Large intestine (tissue), 3 donors: ENCODE measurements around the gene FARS2. TPM values are rescaled to one million over a fixed set of nuclear protein-coding genes. Genes with fewer than 3 reads are reported as not detected.
"Not testable (repeated sequence)": the region's sequence is repeated elsewhere in the genome, so short reads cannot be mapped to it uniquely, and the experiment has no call there.

Experiments used
- DNase-seq, 2 donors: peaks; one replicate each; pipeline versions ENCODE4 v3.0.0 to v3.0.0-alpha.2; 2013
- H3K27ac ChIP-seq: one replicate; pipeline ENCODE4 v1.5.1; 2013; ENCODE audit warnings: low read length
- H3K27me3 ChIP-seq: 2 replicates; pipeline ENCODE4 v1.6.1; 2013; ENCODE audit warnings: low read length; ENCODE audit not compliant: control insufficient read depth, insufficient read depth
- H3K36me3 ChIP-seq: 2 replicates; pipeline ENCODE4 v1.6.1; 2013; ENCODE audit warnings: low read length; ENCODE audit not compliant: control insufficient read depth, insufficient read depth
- H3K4me1 ChIP-seq: one replicate; pipeline ENCODE4 v1.6.1; 2013; ENCODE audit warnings: low read length; ENCODE audit not compliant: control insufficient read depth, insufficient read depth
- H3K4me3 ChIP-seq: one replicate; pipeline ENCODE4 v1.5.1; 2013; ENCODE audit warnings: low read length
- H3K9me3 ChIP-seq: one replicate; pipeline ENCODE4 v1.6.1; 2013; ENCODE audit warnings: mild to moderate bottlenecking, low read depth, low read length, moderate library complexity; ENCODE audit not compliant: control insufficient read depth
- WGBS: methylation state at CpG from one replicate; pipeline ENCODE4 v1.1.5; 2013; ENCODE audit warnings: low lambda C conversion rate; ENCODE audit not compliant: insufficient coverage; 5-methylcytosine and 5-hydroxymethylcytosine counted together
- polyA plus RNA-seq: library from polyadenylated mRNA; unstranded; fragments of 120-200 nt; gene quantifications from one replicate; pipeline ENCODE4 v1.2.1, GENCODE V29; 2013

Gene FARS2
- polyA plus RNA-seq, 1 donor, result 14.3 TPM

DNA sequence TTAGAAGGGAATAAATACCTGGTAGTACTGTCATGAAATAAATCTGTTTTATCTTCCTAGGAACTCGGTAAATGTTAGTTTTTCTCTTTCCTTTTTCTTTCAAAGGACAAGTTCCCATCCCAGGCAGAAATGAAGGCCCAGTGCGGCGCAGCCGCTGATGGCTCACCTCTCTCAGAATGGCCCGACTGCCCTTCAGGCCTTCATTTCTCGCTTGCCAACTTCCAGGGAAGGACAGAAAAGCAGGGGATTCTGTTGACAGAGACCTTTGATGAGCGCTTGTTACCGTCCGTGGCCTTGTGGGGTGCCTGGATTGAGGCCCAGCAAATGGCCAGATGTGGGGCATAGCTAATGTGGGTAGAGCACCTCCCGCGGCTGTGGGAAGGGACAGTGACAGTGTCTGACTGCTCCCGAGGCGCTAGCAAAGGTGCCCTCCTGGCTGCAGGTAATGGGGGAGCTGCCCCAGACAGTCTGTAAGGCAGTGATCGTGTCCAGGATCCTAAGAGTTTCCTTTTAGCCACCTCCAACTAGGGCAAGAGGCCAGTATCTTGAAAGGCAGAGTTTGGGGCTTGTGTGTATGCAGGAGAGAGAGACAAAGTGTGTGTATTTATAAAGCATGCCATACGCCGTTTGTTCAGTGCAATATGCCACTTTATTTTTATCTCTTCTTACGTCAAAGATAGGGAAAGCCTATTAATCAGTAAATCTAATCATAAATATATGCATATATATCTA lies 391.3 kb downstream of the FARS2 start:
- H3K27ac ChIP-seq, result no peak overlapping the region
- DNase-seq, result no peak
- no peaks in the 10 kb centered on the region for H3K4me1 ChIP-seq
- no peak overlapping the region for H3K4me3 ChIP-seq
- 93% methylated on average over 7 of the region's 17 CpGs for WGBS
- H3K36me3 ChIP-seq, result peaks cover 2% of the 10 kb centered on the region
- no peaks in the 10 kb centered on the region for H3K27me3 ChIP-seq
- H3K9me3 ChIP-seq, result no peaks in the 10 kb centered on the region

DNA sequence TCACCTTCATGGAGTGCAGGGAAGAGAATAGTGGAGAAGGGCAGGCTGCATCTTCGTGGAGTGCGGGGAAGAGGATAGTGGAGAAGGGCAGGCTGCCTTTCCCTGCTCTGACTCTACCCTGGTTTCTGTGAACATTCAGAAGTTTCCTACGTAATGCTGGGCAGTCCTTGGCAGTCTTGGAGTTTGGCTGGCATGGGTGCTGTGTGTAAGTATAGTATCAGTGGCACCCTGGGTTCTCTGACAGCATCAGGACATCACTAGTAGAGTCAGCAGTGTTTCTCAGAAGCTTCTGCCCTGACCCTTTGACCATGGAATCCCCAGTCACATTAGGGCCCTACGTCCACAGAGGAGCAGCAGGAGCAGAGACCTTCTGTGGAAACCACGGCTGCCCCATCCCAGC lies 392.5 kb downstream of the FARS2 start:
- no CpG with 5 or more reads among the region's 5 CpGs for WGBS
- Histone ChIP-seq H3K27me3 (no peaks in the 10 kb centered on the region), H3K4me1 (no peaks in the 10 kb centered on the region), H3K27ac (no peak overlapping the region), H3K36me3 (peaks cover 2% of the 10 kb centered on the region), H3K9me3 (no peaks in the 10 kb centered on the region), H3K4me3 (no peak overlapping the region)
- DNase-seq, result no peak

DNA sequence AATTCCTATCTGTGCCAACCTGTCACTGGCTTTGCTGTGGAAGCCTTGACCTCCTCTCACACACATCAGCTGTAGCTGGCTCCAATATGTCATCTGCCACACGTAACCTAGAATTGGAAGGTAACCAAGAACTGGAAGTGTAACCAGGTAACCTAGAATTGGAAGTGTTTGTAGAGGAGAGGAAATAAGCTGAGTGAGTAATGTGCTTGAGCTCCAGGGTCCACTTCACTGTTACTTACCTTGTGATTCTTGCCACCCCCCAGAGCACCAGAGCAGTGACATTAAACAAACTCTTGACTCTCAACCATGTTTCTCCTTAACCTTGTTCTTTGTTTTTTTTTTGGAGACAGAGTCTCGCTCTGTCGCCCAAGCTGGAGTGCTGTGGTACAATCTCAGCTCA lies 394.9 kb downstream of the FARS2 start:
- WGBS, result no CpG with 5 or more reads among the region's 3 CpGs
- no peaks in the 10 kb centered on the region for H3K9me3 ChIP-seq
- H3K27ac ChIP-seq, result no peak overlapping the region
- H3K4me3 ChIP-seq, result no peak overlapping the region
- no peaks in the 10 kb centered on the region for H3K27me3 ChIP-seq
- DNase-seq, result no peak
- peaks cover 2% of the 10 kb centered on the region for H3K36me3 ChIP-seq
- no peaks in the 10 kb centered on the region for H3K4me1 ChIP-seq

DNA sequence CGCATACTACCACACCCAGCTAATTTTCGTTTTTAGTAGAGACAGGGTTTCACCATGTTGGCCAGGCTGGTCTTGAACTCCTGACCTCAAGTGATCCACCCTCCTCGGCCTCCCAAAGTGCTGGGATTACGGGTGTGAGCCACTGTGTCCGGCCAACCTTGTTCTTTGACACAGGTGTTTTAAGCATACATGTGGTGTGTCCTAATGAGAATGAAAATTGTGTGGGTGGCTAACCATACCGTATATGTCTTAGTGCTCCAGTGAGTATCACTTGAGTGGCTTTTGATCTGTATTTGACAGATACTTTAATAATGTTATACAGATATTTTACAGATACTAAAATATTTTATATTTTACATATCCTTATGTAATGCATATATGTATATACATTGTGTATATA lies 395.4 kb downstream of the FARS2 start:
- no CpG with 5 or more reads among the region's 6 CpGs for WGBS
- not testable (repeated sequence) for H3K4me3 ChIP-seq, H3K4me1 ChIP-seq, H3K9me3 ChIP-seq, H3K27me3 ChIP-seq, H3K36me3 ChIP-seq, H3K27ac ChIP-seq, DNase-seq

DNA sequence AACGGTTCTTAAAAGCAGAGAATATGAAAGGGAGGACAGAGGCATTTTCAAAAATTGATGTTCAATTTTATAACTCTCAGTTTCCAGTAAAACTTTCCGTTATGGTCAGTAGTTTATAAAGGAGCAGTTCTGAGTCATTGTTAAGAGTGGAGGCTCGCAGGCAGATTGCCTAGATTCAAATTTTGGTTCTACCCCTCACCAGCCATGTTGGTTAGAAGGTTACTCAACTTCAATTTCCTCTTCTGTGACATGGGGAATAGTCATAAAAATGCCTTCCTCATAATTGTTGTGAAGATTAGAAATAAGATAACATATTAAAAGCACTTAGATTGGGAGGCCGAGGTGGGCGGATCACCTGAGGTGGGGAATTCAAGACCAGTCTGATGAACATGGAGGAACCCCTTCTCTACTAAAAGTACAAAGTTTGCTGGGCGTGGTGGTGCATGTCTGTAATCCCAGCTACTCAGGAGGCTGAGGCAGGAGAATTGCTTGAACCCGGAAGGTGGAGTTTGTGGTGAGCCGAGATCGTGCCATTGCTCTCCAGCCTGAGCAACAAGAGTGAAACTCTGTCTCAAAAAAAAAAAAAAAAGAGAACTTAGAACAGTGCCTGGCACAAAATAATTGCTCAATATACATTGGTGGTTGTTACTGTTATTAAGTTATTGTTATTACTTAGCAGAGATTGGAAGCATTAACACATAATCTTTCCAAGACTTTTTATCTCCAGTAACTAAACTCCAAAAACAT lies 396.5 kb downstream of the FARS2 start:
- Histone ChIP-seq H3K4me1 (no peaks in the 10 kb centered on the region), H3K4me3 (no peak overlapping the region), H3K27ac (no peak overlapping the region), H3K27me3 (no peaks in the 10 kb centered on the region), H3K9me3 (no peaks in the 10 kb centered on the region), H3K36me3 (peaks cover 2% of the 10 kb centered on the region)
- no peak for DNase-seq
- 96% methylated on average over 3 of the region's 9 CpGs for WGBS

DNA sequence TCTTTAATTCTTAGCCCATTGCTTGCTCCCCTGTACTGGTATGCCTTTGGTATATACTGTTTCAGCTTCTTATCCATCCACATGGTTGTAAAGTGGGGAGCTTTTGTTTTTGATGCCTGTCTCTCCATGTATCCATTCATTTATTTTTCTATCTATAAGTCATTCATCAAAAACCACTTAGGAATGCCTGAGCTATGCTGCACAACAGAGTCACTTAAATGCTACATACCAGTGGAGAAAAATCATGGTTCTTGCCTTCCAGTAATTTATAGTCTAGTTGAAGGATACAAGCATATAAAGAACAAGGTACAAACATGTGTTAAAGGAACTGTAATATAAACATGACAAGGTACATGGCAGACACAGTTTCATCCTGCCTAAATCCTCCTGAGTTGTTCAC lies 398.2 kb downstream of the FARS2 start:
- H3K4me3 ChIP-seq, result no peak overlapping the region
- peaks cover 2% of the 10 kb centered on the region for H3K36me3 ChIP-seq
- DNase-seq, result no peak
- no peaks in the 10 kb centered on the region for H3K27me3 ChIP-seq
- H3K9me3 ChIP-seq, result no peaks in the 10 kb centered on the region
- H3K27ac ChIP-seq, result no peak overlapping the region
- H3K4me1 ChIP-seq, result no peaks in the 10 kb centered on the region

DNA sequence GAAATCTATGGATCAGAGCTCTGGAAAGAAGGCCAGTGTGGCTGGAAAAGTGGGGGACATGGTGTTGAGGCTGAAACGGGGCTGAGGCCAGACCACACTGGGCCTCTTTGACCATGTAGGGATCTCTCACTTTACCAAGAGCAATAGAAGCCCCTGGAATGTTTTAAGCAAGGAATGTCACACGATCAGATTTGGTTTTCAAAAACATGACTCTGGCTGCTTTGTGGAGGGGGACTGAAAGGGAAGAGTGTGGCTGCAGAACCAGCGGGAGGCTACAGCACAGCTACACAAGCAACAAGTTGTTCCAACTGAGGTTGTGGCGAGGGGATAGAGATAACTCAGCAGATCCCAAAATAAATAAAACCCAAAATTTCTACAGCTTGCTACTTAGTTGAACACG lies 399.5 kb downstream of the FARS2 start:
- Histone ChIP-seq H3K27me3 (no peaks in the 10 kb centered on the region), H3K4me1 (no peaks in the 10 kb centered on the region), H3K9me3 (no peaks in the 10 kb centered on the region), H3K4me3 (no peak overlapping the region), H3K27ac (no peak overlapping the region), H3K36me3 (peaks cover 2% of the 10 kb centered on the region)
- DNase-seq, result no peak
- WGBS, result 50% methylated on average over 1 of the region's 5 CpGs

DNA sequence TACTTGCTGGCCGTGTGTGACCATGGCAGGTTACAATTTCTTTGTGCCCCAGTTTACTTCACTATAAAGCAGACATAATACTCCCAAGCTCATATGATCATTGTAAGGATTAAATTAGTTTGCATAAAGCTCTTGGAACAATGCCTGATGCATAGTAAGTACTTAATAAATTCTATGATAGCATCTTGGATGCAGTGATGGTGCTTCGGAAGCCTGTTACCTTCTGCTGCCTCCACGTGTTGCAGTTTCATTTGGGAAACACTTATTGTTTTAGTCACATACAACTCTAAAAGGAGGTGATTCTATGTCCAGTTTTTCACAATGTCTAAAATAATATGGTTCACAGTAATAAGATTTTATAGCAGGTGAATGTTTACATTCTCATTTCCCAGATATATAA lies 401.5 kb downstream of the FARS2 start:
- WGBS, result 72% methylated on average over 2 of the region's 3 CpGs
- Histone ChIP-seq H3K27me3 (no peaks in the 10 kb centered on the region), H3K36me3 (no peaks in the 10 kb centered on the region), H3K27ac (no peak overlapping the region), H3K4me1 (no peaks in the 10 kb centered on the region), H3K9me3 (no peaks in the 10 kb centered on the region), H3K4me3 (no peak overlapping the region)
- no peak for DNase-seq

DNA sequence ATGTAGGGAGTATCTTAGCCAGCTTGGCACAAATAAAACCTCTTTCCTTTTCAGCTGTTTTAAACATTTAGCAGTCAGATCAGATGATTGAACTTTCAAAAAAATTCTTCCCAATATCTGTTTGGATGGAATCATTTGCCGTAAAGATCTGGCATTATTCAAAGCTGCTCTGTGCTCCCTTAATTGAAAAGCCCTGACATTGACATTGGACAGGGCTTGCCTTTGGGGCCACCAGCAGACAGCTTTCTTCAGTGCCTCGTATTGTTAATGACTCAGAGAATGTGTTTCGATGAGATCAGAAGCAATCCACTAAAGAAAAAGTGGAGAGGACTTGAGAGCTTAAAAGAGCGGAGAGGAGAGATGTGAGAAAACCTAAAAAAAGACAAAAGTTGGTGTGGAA lies 401.9 kb downstream of the FARS2 start:
- Histone ChIP-seq H3K36me3 (no peaks in the 10 kb centered on the region), H3K9me3 (no peaks in the 10 kb centered on the region), H3K27ac (no peak overlapping the region), H3K4me1 (no peaks in the 10 kb centered on the region), H3K27me3 (no peaks in the 10 kb centered on the region), H3K4me3 (no peak overlapping the region)
- 76% methylated on average over 4 of the region's 4 CpGs for whole genome bisulfite sequencing
- DNase-seq, result no peak

DNA sequence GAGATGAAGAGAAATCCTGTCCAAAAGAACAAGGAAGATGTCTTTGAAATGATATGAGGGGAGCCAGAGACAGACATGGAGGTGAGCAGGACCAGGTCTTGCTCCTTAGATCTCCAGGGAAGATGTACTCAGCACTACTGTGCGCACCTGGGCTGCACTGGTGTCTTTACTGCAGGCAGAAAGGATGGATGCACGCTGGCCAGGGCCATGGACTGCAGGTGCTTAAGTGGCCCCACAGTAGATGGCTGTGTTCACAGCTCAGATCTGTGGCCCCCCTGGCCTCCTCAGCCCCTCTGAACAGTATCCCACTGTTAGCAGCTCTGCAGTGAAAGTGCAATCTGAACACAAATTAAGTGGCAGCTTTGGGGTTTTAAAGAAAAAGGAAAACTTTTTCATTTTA lies 402.4 kb downstream of the FARS2 start:
- H3K9me3 ChIP-seq, result no peaks in the 10 kb centered on the region
- DNase-seq, result no peak
- H3K36me3 ChIP-seq, result no peaks in the 10 kb centered on the region
- no peak overlapping the region for H3K27ac ChIP-seq
- no peak overlapping the region for H3K4me3 ChIP-seq
- no CpG with 5 or more reads among the region's 2 CpGs for WGBS
- no peaks in the 10 kb centered on the region for H3K4me1 ChIP-seq
- H3K27me3 ChIP-seq, result no peaks in the 10 kb centered on the region

DNA sequence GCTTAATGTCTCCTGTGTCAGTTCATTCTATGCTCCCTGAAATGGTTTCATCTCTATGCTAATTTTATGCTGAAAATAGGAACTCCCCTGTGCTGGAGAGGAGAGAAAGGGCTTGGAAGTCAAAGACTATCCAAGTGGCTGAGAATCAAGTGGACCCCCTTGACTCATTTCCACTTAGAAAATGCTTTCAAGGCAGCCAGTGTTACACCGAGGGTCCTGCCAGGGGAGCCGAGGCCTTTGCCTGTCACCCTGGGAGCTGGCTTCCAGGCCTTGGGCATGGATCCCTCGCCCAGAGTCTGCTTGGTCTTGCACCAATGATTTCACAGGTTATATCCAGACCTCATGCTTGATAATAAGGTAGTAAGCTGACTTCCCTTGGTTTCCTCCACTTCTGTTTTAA lies 402.8 kb downstream of the FARS2 start:
- Histone ChIP-seq H3K27ac (no peak overlapping the region), H3K27me3 (no peaks in the 10 kb centered on the region), H3K4me1 (no peaks in the 10 kb centered on the region), H3K36me3 (no peaks in the 10 kb centered on the region), H3K9me3 (no peaks in the 10 kb centered on the region), H3K4me3 (no peak overlapping the region)
- no CpG with 5 or more reads among the region's 3 CpGs for WGBS
- DNase-seq, result no peak
